Osteoblast (primary cell): ENCODE data around the gene ZNF384. TPM values are rescaled to one million over a fixed set of nuclear protein-coding genes. Genes with fewer than 3 reads are reported as not detected.
"Not testable (repeated sequence)": the region's sequence is repeated elsewhere in the genome, so short reads cannot be mapped to it uniquely, and the experiment has no call there.

Source experiments
- DNase-seq: peaks from one replicate; pipeline ENCODE4 v3.0.0; 2011; ENCODE audit warnings: low spot score, mixed read lengths; ENCODE audit not compliant: insufficient read length; ENCODE audit errors: missing footprints
- H2AFZ ChIP-seq: 2 replicates; pipeline ENCODE4 v1.6.0; 2011; ENCODE audit warnings: mild to moderate bottlenecking, low read length
- H3K27ac ChIP-seq: 2 replicates; pipeline ENCODE4 v1.5.1; 2011; ENCODE audit warnings: mild to moderate bottlenecking, low read depth, low read length, moderate library complexity
- H3K27me3 ChIP-seq: 2 replicates; pipeline ENCODE4 v1.6.0; 2012; ENCODE audit warnings: mild to moderate bottlenecking, control low read depth, inconsistent platforms, low read length, moderate library complexity; ENCODE audit not compliant: insufficient read depth
- H3K36me3 ChIP-seq: 2 replicates; pipeline ENCODE4 v1.5.1; 2011; ENCODE audit warnings: mild to moderate bottlenecking, low read length, control low read depth, moderate library complexity; ENCODE audit not compliant: insufficient read depth
- H3K4me1 ChIP-seq: 2 replicates; pipeline ENCODE4 v1.5.1; 2011; ENCODE audit warnings: mild to moderate bottlenecking, low read length, control low read depth, moderate library complexity; ENCODE audit not compliant: insufficient read depth
- H3K4me2 ChIP-seq: 2 replicates; pipeline ENCODE4 v1.6.0; 2011; ENCODE audit warnings: mild to moderate bottlenecking, low read length; ENCODE audit not compliant: insufficient read depth
- H3K4me3 ChIP-seq: fragments of 200-600 bp; sonication (generic); 3 replicates; pipeline ENCODE4 v1.5.1; 2012; ENCODE audit warnings: mild to moderate bottlenecking, low read length, inconsistent platforms; ENCODE audit not compliant: insufficient read depth
- H3K79me2 ChIP-seq: 2 replicates; pipeline ENCODE4 v1.6.0; 2012; ENCODE audit warnings: mild to moderate bottlenecking, low read length, control low read depth, inconsistent platforms; ENCODE audit not compliant: insufficient read depth
- H3K9me3 ChIP-seq: 2 replicates; pipeline ENCODE4 v1.5.1; 2011; ENCODE audit warnings: low read depth, low read length, control low read depth
- H4K20me1 ChIP-seq: 2 replicates; pipeline ENCODE4 v1.6.0; 2012; ENCODE audit warnings: mild to moderate bottlenecking, low read length, control low read depth; ENCODE audit not compliant: insufficient read depth
- total RNA-seq: library from RNA; depleted of rRNA; stranded (reverse); fragments of >200 nt; gene quantifications from 2 replicates; pipeline ENCODE4 v1.2.3, GENCODE V29; 2012
- TF ChIP-seq, protein P1 (sequence below): IDR thresholded peaks from 2 replicates; pipeline ENCODE4 v1.5.1; 2011; ENCODE audit warnings: mild to moderate bottlenecking, low read depth, low read length, moderate library complexity; ENCODE audit errors: extremely low read depth

Gene ZNF384
- total RNA-seq, 1 donor = 19.9 TPM

DNA sequence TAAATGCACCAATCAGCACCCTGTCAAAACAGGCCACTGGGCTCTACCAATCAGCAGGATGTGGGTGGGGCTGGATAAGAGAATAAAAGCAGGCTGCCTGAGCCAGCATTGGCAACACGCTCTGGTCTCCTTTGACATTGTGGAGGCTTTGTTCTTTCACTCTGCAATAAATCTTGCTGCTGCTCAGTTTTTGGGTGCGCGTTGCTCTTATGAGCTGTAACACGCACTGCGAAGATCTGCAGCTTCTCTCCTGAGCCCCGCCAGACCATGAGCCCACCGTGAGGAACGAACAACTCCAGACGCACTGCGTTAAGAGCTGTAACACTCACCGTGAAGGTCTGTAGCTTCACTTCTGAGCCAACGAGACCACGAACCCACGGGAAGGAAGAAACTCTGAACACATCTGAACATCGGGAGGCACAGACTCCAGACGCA, 19.8 kb upstream of the ZNF384 start:
- Histone ChIP-seq H3K27me3 (peaks cover 1% of the 10 kb centered on the region), H3K4me1 (no peaks in the 10 kb centered on the region), H3K79me2 (no peaks in the 10 kb centered on the region), H3K27ac (no peak overlapping the region), H4K20me1 (no peaks in the 10 kb centered on the region), H3K9me3 (no peaks in the 10 kb centered on the region), H2AFZ (peak overlapping the region; percentile 15), H3K36me3 (no peaks in the 10 kb centered on the region), H3K4me3 (no peak overlapping the region), H3K4me2 (no peak overlapping the region)
- TF ChIP-seq, protein P1, sequence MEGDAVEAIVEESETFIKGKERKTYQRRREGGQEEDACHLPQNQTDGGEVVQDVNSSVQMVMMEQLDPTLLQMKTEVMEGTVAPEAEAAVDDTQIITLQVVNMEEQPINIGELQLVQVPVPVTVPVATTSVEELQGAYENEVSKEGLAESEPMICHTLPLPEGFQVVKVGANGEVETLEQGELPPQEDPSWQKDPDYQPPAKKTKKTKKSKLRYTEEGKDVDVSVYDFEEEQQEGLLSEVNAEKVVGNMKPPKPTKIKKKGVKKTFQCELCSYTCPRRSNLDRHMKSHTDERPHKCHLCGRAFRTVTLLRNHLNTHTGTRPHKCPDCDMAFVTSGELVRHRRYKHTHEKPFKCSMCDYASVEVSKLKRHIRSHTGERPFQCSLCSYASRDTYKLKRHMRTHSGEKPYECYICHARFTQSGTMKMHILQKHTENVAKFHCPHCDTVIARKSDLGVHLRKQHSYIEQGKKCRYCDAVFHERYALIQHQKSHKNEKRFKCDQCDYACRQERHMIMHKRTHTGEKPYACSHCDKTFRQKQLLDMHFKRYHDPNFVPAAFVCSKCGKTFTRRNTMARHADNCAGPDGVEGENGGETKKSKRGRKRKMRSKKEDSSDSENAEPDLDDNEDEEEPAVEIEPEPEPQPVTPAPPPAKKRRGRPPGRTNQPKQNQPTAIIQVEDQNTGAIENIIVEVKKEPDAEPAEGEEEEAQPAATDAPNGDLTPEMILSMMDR = no peak
- no peak for DNase-seq

GRCh38 chr12:6708351-6708750, 19.2 kb upstream of the ZNF384 start:
- H3K36me3 ChIP-seq, H3K4me3 ChIP-seq, H4K20me1 ChIP-seq, H3K4me1 ChIP-seq, H3K27ac ChIP-seq, DNase-seq, H3K9me3 ChIP-seq, H3K27me3 ChIP-seq, H3K79me2 ChIP-seq, H3K4me2 ChIP-seq, H2AFZ ChIP-seq: not testable (repeated sequence)

GRCh38 chr12:6703631-6704030, 14.5 kb upstream of the ZNF384 start:
- H3K4me1 ChIP-seq = peaks cover 5% of the 10 kb centered on the region
- H3K79me2 ChIP-seq = no peaks in the 10 kb centered on the region
- H3K9me3 ChIP-seq = no peaks in the 10 kb centered on the region
- DNase-seq = peak; percentile 92
- H4K20me1 ChIP-seq = no peaks in the 10 kb centered on the region
- no peak overlapping the region for H3K4me3 ChIP-seq
- H3K27me3 ChIP-seq = peaks cover 41% of the 10 kb centered on the region
- H3K27ac ChIP-seq = no peak overlapping the region
- TF ChIP-seq, protein P1 = no peak
- no peak overlapping the region for H2AFZ ChIP-seq
- no peaks in the 10 kb centered on the region for H3K36me3 ChIP-seq
- no peak overlapping the region for H3K4me2 ChIP-seq

GRCh38 chr12:6701078-6701768, 12.0 kb upstream of the ZNF384 start:
- Histone ChIP-seq H3K9me3 (no peaks in the 10 kb centered on the region), H3K79me2 (no peaks in the 10 kb centered on the region), H3K27ac (no peak overlapping the region), H3K4me3 (peak overlapping the region; percentile 62), H3K4me1 (peaks cover 5% of the 10 kb centered on the region), H3K36me3 (no peaks in the 10 kb centered on the region), H4K20me1 (no peaks in the 10 kb centered on the region), H2AFZ (peak overlapping the region; percentile 73), H3K4me2 (peak overlapping the region; percentile 72), H3K27me3 (peaks cover 50% of the 10 kb centered on the region)
- TF ChIP-seq, protein P1 = no peak
- DNase-seq = no peak
